Gastrocnemius medialis (tissue), 4 donors: Measurements from ENCODE around the gene FJX1.
"Not testable (repeated sequence)": the region's sequence is repeated elsewhere in the genome, so short reads cannot be mapped to it uniquely, and the experiment has no call there.

Experiments
- CTCF ChIP-seq, 5 experiments: fragments of 450-650 bp in 3 of 5; fragments of 200-600 bp in 2 of 5; sonication (generic) in 2 of 5; IDR thresholded peaks in 4 of 5; conservative IDR thresholded peaks in 1 of 5; 1 replicate in 4 of 5; 2 replicates in 1 of 5; pipeline ENCODE4 v1.5.1; 2016 to 2019; ENCODE audit warnings: antibody characterized with exemption in 5 of 5, mild to moderate bottlenecking in 3 of 5, moderate library complexity in 3 of 5
- POLR2A ChIP-seq, 2 donors: fragments of 450-650 bp; IDR thresholded peaks; one replicate each; pipeline ENCODE4 v1.6.1; 2017; ENCODE audit warnings: antibody characterized with exemption in 2 of 2, mild to moderate bottlenecking in 2 of 2, moderate library complexity in 2 of 2

- TF ChIP-seq CTCF (IDR thresholded peaks at IDR 0.05 in 4 of 5, conservative IDR thresholded peaks at IDR 0.05 in 1 of 5); POLR2A (IDR thresholded peaks at IDR 0.05): not testable (repeated sequence)
These were observed 34.5 kb downstream of the FJX1 start for GRCh38 chr11:35652786-35653185.
